ENCODE results near the gene EIF4A3.

DNA sequence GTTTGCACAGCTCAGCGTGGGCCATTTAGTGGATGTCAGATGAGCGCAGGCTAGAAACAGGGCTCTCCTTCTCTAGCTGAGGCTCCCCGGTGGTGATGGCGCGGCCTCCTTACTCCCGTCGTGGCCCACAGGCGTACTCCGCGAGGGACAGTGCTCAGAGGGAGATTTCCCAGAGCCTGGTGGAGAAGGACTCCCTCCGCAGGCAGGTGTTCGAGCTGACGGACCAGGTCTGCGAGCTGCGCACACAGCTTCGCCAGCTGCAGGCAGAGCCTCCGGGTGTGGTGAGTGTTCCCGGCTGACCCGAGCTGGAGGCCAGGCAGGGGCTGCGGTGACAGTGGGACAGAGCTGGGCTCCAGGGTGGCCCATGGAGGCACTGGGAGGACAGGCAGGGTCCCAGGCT is 44.3 kb upstream of the EIF4A3 start:
- TF ChIP-seq, protein P1, sequence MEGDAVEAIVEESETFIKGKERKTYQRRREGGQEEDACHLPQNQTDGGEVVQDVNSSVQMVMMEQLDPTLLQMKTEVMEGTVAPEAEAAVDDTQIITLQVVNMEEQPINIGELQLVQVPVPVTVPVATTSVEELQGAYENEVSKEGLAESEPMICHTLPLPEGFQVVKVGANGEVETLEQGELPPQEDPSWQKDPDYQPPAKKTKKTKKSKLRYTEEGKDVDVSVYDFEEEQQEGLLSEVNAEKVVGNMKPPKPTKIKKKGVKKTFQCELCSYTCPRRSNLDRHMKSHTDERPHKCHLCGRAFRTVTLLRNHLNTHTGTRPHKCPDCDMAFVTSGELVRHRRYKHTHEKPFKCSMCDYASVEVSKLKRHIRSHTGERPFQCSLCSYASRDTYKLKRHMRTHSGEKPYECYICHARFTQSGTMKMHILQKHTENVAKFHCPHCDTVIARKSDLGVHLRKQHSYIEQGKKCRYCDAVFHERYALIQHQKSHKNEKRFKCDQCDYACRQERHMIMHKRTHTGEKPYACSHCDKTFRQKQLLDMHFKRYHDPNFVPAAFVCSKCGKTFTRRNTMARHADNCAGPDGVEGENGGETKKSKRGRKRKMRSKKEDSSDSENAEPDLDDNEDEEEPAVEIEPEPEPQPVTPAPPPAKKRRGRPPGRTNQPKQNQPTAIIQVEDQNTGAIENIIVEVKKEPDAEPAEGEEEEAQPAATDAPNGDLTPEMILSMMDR (IDR thresholded peaks at IDR 0.05; ENCODE audit: low read length): no peak
- TF ChIP-seq EZH2 (IDR thresholded peaks at IDR 0.05; ENCODE audit: borderline replicate concordance, low read length): no peak

All from OCI-LY1 (cell line).